ENCODE measurements around the gene PELI2. TPM values are rescaled to one million over a fixed set of nuclear protein-coding genes. Genes with fewer than 3 reads are reported as not detected.

Gene PELI2
- total RNA-seq, 1 donor: 14.1 TPM

GRCh38 chr14:56217380-56218045, 99.3 kb downstream of the PELI2 start:
- DNase-seq (ENCODE audit: insufficient read length, low spot score, missing footprints): no peak
- Histone ChIP-seq H2AFZ (ENCODE audit: low read length) (no peak overlapping the region), H3K4me2 (ENCODE audit: insufficient read depth, low read length) (no peak overlapping the region), H4K20me1 (ENCODE audit: insufficient read depth, low read length) (no peaks in the 10 kb centered on the region), H3K4me3 (ENCODE audit: insufficient read depth, low read length) (no peak overlapping the region), H3K9me3 (ENCODE audit: low read depth, low read length) (no peaks in the 10 kb centered on the region), H3K27me3 (ENCODE audit: insufficient read depth, low read length) (no peaks in the 10 kb centered on the region), H3K79me2 (ENCODE audit: insufficient read depth, low read length) (no peaks in the 10 kb centered on the region), H3K27ac (ENCODE audit: low read depth, low read length) (no peak overlapping the region), H3K4me1 (ENCODE audit: insufficient read depth, low read length) (peaks cover 8% of the 10 kb centered on the region), H3K36me3 (ENCODE audit: insufficient read depth, low read length) (no peaks in the 10 kb centered on the region)
- TF ChIP-seq CTCF (IDR thresholded peaks at IDR 0.05; ENCODE audit: extremely low read depth, low read depth, low read length): no peak

GRCh38 chr14:56219666-56220413, 101.6 kb downstream of the PELI2 start:
- Histone ChIP-seq H4K20me1 (ENCODE audit: insufficient read depth, low read length) (no peaks in the 10 kb centered on the region), H3K4me1 (ENCODE audit: insufficient read depth, low read length) (peaks cover 8% of the 10 kb centered on the region), H3K36me3 (ENCODE audit: insufficient read depth, low read length) (no peaks in the 10 kb centered on the region), H3K4me3 (ENCODE audit: insufficient read depth, low read length) (no peak overlapping the region), H3K79me2 (ENCODE audit: insufficient read depth, low read length) (no peaks in the 10 kb centered on the region), H3K27ac (ENCODE audit: low read depth, low read length) (no peak overlapping the region), H3K4me2 (ENCODE audit: insufficient read depth, low read length) (no peak overlapping the region), H3K27me3 (ENCODE audit: insufficient read depth, low read length) (no peaks in the 10 kb centered on the region), H3K9me3 (ENCODE audit: low read depth, low read length) (no peaks in the 10 kb centered on the region), H2AFZ (ENCODE audit: low read length) (no peak overlapping the region)
- no peak for TF ChIP-seq CTCF (IDR thresholded peaks at IDR 0.05; ENCODE audit: extremely low read depth, low read depth, low read length)
- DNase-seq (ENCODE audit: insufficient read length, low spot score, missing footprints): no peak

- Histone ChIP-seq H3K9me3 (ENCODE audit: low read depth, low read length) (no peaks in the 10 kb centered on the region), H3K4me3 (ENCODE audit: insufficient read depth, low read length) (no peak overlapping the region), H3K4me1 (ENCODE audit: insufficient read depth, low read length) (peaks cover 8% of the 10 kb centered on the region), H3K27ac (ENCODE audit: low read depth, low read length) (no peak overlapping the region), H2AFZ (ENCODE audit: low read length) (no peak overlapping the region), H3K27me3 (ENCODE audit: insufficient read depth, low read length) (no peaks in the 10 kb centered on the region), H4K20me1 (ENCODE audit: insufficient read depth, low read length) (no peaks in the 10 kb centered on the region), H3K4me2 (ENCODE audit: insufficient read depth, low read length) (no peak overlapping the region), H3K36me3 (ENCODE audit: insufficient read depth, low read length) (no peaks in the 10 kb centered on the region), H3K79me2 (ENCODE audit: insufficient read depth, low read length) (no peaks in the 10 kb centered on the region)
- TF ChIP-seq CTCF (IDR thresholded peaks at IDR 0.05; ENCODE audit: extremely low read depth, low read depth, low read length): no peak
- no peak for DNase-seq (ENCODE audit: insufficient read length, low spot score, missing footprints)
Observed at GRCh38 chr14:56221382-56222128, 103.3 kb downstream of the PELI2 start.

GRCh38 chr14:56224229-56224628, 106.0 kb downstream of the PELI2 start:
- Histone ChIP-seq H2AFZ (ENCODE audit: low read length) (no peak overlapping the region), H3K9me3 (ENCODE audit: low read depth, low read length) (no peaks in the 10 kb centered on the region), H3K4me2 (ENCODE audit: insufficient read depth, low read length) (no peak overlapping the region), H3K36me3 (ENCODE audit: insufficient read depth, low read length) (no peaks in the 10 kb centered on the region), H4K20me1 (ENCODE audit: insufficient read depth, low read length) (no peaks in the 10 kb centered on the region), H3K27me3 (ENCODE audit: insufficient read depth, low read length) (no peaks in the 10 kb centered on the region), H3K4me3 (ENCODE audit: insufficient read depth, low read length) (no peak overlapping the region), H3K27ac (ENCODE audit: low read depth, low read length) (no peak overlapping the region), H3K4me1 (ENCODE audit: insufficient read depth, low read length) (no peaks in the 10 kb centered on the region), H3K79me2 (ENCODE audit: insufficient read depth, low read length) (no peaks in the 10 kb centered on the region)
- no peak for TF ChIP-seq CTCF (IDR thresholded peaks at IDR 0.05; ENCODE audit: extremely low read depth, low read depth, low read length)
- DNase-seq (ENCODE audit: insufficient read length, low spot score, missing footprints): no peak

All from osteoblast (primary cell).